GM19328 (cell line): ENCODE measurements around the gene OFD1.
"Not testable (repeated sequence)": the region's sequence is repeated elsewhere in the genome, so short reads cannot be mapped to it uniquely, and the experiment has no call there.

ENCODE experiments used
- ATAC-seq: cut with Tn5 transposase; IDR thresholded peaks from one replicate; pipeline ENCODE4 v1.9.1; 2021; ENCODE audit warnings: mild to moderate bottlenecking, moderate library complexity; ENCODE audit not compliant: unreplicated experiment

Gene OFD1

DNA sequence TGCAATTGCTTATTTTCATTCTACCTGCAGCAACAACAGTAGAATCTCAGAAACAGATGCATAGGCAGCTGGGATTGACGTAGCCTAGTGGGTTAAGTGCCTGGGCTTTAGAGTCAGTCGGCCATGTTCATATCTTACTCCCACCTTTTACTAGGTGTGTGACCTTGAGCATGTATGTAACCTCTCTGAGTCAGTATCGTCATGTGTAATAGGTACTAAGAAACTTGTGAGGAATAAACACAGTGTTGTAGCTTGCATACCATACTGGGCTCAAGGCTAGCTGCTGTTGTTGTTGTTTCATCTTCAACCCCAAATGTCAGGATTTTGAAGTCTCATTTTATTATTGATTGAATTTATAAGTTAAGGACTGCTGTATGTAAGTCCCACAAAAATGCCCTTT, 31.4 kb upstream of the OFD1 start:
- no peak for ATAC-seq

DNA sequence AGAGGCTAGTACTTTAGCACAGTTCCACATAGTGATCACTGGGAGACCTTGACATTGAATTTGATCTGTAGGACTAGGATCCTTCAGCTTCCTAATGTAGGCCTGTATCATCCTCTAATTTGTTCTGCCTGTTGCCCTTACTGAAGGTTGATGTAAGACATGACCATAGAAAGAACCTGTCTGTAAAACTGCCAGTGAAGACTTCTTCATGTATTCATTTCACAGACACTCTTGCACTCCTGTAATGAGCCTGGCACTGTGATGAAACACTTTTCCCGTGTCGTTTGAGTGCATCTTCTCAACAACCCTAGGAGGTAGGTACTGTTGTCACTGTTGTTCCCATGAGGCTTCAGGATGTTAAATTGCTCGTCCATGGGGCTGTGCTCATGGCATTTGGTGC, 31.0 kb upstream of the OFD1 start:
- no peak for ATAC-seq

DNA sequence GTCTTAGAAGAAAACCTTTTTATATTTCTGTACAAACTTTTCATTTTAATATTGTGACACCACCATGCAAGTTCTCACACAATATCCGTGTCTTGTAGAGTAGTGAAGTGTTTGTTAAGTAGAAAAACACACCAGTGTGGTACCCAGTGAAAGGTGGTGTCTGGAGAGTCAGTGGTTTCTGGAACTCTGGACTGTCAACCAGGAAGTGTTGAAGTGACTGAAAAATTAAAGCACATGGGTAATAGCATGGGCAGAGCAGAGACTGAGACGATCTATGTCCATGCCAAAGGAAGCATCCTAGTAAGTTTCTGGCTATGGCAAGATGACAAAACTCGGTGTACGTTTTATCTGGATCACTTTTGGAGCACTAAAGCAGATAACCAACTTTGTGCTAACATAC, 23.4 kb upstream of the OFD1 start:
- no peak for ATAC-seq

DNA sequence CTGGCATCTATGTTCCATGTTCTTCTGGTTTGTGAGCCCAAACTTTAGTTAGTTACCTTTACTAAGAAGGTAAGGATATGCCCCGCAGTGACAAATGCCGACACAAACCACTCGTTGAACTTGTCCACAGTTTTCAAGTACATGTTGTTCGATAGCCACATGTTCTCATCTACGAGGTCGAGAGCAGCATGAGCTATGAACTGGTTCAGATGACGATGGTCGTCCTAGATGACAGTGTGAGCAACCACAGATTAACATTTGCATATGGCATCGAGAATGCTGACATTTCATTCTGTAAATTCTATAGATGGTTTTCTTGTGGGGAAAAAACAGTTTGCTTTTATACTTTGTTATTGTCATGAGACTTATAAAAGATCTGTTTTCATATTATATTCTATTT, 18.1 kb upstream of the OFD1 start:
- no peak for ATAC-seq

DNA sequence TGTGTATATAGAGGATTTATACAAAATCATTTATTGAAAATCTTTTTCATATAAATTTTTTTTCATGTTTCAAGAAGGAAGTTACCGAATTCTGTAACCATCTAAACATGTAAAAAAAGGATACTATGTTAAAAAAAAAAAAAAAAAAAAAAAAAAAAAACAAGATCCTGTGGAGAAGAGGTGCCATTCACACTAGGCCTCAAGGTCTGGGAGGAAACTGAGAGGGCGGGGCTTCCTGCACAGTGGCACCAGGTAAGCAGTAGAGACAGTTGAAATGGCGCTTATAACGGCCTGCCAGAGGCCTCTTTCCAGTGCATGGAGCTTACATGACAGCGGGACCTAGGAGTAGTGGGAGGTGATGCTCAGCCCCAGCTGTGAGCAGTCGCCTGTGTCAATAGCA, 17.6 kb upstream of the OFD1 start:
- no peak for ATAC-seq

DNA sequence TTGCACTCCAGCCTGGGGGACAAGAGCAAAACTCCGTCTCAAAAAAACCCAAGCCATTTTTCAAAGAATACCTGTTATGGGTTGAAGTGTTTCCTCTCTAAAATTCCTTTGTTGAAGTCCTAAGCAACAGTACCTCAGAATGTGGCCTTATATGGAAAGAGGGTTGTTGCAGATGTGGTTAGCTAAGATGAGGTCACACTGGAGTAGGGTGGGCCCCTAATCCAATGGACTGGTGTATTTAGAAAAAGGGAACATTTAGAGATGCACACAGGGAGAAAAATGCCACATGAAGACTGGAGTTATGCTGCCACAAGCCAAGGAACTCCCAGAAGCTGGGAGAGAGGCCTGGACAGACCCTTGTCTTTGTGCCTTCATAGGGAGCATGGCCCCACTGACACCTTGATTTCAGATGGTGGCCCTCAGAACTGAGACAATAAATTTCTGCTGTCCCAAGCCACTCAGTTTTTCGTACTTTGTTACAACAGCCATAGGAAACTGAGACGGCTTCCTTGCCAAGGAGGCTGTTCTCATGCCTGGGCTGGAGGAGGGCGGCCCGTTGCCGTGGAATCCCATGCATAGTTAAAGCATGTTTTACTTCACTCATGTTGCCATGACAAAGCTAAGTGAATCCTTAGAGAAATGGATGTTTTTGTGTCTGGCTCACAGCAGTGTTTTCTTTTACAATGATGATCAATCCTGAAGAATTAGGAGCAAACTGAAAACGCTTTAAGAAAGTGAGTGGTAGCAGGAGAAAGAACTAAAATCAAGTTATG, 16.7 kb upstream of the OFD1 start:
- ATAC-seq: no peak

DNA sequence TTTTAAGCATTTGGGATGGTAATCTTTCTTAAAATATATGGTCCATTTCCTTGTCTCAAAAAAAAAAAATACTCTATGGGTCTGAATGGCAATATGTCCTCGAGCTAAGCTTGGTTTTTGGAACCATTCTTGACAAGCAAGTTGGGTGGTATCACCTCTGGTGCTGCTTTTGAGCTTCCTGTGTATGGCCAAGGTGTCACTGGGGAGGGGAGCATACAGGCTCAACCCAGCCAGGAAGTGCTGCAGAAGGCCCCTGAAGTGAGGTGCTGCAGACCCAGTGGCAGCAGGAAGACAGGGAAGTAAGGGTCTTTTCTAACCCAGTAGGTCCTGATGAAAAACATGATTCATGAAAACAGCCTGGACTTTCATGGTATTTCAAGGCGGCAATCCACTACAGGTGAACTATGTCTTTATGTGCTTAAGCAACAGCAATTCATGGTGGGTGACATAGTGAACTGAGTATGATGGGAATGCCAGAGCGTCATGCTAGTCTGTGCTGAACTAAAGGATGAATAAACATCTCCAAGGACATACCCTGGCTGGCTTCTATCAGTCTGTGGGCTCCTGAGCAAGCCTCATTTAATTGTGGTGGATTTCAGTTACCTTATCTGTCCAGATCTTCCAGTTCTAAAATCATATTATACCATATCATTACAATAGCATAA, 15.2 kb upstream of the OFD1 start:
- no peak for ATAC-seq

DNA sequence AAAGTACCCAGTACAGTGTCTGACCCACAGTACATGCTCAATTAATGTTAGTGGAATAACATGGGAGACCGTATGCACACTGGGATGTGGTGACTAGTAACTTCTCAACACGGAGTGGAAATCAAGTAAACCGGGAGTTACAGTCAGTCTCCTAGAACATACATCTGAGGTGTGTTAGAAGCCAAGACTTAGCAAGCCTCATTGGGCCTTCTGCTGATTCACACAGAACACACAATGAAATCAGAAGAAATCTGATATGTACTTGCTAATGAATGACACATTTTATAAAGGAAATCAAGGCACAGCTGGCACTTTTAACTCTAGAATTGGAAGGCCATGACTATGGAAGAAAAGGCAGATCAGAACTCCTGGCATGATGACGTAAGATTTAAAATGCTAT, 13.2 kb upstream of the OFD1 start:
- ATAC-seq: no peak

DNA sequence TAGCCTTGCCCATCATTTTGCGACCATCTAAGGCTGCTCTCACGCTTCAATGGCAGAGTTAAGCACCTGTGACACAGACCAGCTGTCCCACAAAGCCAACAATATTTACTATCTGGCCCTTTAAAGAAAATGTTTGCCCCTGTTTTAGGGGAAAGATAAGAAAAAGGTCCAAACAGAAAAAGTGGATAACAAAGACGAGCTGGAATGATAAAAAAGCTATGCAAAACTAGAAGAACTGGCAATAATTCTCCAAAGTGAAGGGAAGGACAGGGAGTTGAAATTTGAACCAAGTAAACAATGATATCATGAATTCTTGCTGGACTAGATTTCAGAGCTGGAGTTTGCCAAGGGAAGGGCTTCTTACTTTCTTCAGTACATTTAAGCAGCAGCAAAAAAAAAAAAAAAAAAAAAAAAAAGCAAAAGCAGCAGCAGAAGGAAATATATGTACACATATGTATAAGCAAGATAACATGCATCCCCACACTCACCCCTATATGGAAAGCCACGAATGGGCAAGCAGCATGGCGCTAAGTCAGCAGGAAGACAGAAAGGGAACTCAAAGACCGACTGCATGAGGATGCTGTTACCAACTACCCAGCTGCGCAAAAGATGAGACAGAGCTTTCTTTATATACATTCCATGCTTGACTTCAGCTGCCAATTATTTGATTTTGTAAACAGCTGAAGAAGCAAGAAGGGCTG, 12.6 kb upstream of the OFD1 start:
- no peak for ATAC-seq

DNA sequence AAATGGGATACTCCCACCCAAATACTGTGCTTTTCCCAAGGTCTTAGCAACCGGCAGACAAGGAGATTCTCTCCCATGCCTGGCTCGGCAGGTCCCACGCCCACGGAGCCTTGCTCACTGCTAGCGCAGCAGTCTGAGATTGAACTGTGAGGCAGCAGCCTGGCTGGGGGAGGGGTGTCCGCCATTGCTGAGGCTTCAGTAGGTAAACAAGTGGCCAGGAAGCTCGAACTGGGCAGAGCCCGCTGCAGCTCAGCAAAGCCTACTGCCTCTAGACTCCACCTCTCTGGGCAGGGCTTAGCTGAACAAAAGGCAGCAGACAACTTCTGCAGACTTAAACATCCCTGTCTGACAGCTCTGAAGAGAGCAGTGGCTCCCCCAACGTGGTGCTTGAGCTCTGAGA, 9.7 kb upstream of the OFD1 start:
- ATAC-seq: not testable (repeated sequence)

DNA sequence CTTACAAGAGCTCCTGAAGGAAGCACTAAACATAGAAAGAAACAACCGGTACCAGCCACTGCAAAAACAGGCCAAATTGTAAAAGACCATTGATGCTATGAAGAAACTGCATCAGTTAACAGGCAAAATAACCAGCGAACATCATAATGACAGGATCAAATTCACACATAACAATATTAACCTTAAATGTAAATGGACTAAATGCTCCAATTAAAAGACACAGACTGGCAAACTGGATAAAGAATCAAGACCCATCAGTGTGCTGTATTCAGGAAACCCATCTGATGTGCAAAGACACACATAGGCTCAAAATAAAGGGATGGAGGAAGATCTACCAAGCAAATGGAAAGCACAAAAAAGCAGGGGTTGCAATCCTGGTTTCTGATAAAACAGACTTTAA, 8.0 kb upstream of the OFD1 start:
- ATAC-seq: not testable (repeated sequence)

DNA sequence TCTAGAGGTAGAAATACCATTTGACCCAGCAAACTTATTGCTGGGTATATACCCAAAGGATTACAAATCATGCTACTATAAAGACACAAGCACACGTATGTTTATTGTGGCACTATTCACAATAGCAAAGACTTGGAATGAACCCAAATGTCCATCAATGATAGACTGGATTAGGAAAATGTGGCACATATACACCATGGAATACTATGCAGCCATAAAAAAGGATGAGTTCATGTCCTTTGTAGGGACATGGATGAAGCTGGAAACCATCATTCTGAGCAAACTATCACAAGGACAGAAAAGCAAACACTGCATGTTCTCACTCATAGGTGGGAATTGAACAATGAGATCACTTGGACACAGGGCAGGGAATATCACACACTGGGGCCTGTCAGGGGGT, 4.0 kb upstream of the OFD1 start:
- ATAC-seq: not testable (repeated sequence)

DNA sequence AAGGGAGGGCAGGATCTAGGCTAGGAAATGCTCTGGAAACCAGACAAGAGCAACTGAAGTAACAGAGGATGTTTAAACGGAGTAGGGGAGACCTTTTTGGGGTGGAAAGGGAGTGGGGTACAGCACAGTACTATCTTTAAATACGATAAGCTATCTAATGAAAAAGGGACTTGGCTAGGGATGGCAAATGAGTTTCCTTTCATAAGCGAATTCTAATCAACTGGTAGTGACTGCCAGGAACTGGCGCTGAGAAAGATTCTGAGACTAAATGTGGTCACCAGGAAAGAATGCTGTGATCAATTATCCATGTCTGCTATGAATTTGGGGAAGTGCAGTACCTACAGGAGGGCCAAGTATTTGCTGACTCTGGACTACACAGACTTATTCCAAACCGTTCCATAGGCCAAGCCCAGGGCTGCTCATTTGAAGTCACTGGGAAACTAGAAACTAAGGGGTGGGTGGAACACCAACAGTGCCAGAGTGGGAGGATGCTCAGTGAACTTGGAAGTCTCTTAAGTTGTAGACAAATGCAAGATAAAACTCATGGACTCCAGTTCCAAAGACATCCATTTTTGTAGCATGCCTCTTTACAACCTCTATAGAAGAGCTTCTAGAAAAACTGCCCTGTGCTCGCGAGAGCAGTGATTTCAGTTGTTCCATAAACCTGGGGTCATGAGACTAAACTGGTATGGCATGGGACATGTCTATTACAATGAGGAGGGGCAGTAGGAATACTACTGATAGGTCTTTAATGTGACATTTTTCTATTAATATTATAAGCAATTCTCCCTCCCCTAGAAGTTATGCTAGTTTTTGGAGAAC, 2.1 kb upstream of the OFD1 start:
- no peak for ATAC-seq

DNA sequence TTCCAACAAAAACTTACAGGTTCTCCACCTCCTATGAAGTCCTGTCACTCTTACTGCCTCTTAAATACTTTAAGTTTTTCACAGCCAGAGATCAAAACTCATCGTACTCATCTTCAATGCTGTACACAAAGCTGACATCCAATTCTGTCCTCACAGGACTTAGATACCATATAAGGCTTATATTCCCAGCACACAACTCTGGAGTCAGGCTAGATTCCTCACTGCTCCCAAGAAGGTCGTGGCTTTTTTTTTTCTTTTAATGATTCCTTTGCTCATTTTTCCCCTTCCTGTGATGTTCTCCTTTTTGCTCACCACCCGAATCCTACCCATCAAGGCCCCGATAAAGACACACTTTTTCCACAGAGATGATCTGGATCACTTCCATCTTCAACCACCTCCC, 1.0 kb upstream of the OFD1 start:
- no peak for ATAC-seq

DNA sequence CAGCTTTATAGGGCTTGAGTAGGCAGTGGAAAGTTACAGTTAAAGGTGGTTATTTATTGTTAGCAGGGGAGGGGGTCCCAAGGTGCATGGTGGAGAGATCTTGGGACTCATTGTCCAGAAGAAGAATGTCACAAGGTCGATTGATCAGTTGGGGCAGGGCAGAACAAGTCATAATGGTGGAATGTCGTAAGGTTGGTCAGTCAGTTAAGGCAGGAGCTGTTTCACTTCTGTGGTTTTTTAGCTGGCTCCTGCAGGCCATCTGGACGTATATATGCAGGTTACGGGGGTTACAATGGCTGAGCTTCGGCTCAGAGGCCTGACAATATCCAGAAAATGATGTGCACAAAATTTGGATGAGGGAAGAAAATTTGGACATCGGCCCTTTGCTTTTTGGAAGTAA, 7.1 kb downstream of the OFD1 start:
- no peak for ATAC-seq

DNA sequence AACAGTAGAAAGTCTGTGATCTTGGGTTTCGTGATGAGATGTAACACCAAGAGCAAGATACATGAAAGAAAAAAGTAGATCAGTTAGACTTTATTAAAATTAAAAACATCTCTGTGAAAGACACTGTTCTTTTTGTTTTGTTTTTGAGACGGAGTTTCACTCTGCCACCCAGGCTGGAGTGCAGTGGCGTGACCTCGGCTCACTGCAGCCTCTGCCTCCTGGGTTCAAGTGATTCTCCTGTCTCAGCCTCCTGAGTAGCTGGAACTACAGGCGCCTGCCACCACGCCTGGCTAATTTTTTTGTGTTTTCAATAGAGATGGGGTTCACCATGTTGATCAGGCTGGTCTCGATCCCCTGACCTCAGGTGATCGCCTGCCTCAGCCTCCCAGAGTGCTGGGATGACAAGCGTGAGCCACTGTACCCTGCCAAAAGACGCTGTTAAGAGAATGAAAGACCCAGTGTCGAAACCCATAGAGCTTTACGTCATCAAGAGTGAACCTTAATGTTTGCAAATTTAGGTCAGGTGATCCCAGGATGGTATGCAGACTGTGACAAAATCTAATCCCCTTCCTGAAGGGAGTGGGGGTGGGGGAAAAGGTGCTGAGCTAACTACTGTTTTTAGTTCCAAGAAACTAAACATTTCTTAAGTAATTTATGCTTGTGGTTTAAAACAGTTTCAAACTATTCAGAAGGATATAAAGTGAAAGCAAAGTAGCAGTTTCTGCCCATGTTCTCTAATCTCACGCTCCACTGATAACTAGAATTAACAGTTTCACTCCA, 8.0 kb downstream of the OFD1 start:
- peak; percentile 78 for ATAC-seq

DNA sequence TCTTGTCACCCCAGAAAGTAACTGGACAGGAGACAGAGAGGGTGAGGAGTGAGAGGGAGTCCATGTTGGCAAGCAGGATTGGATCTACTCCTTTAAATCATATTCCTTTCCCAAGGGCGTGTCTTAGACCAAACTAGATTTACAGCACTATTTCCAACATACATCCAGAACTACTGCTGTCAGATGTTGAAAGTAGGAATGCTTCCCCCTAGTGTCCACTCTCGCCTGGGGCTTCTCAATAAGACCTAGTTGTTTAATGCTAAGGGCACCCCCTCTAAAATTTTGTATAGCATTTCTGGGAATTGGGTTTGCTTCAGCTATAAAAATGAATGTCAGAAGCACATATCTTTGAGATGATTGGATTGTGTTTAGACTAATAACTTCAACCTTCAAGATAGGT, 13.3 kb downstream of the OFD1 start:
- no peak for ATAC-seq

DNA sequence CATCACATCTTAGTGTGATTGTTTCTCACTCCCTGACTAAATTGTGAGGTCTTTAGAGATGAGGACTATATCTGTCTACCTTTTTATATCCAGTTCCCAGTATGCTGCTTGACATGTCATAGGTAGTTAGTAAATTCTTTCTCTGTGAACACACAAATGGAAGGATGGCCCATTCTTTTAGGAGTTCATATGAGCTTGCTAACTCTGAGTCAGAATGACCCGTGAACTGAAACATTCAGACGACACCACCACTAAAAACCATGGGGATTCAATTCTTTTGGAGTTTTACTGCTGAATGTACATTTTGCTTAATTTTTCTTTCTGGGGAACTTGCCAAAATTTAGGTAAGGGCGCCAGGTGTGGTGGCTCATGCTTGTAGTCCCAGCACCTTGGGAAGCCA, 13.9 kb downstream of the OFD1 start:
- no peak for ATAC-seq

DNA sequence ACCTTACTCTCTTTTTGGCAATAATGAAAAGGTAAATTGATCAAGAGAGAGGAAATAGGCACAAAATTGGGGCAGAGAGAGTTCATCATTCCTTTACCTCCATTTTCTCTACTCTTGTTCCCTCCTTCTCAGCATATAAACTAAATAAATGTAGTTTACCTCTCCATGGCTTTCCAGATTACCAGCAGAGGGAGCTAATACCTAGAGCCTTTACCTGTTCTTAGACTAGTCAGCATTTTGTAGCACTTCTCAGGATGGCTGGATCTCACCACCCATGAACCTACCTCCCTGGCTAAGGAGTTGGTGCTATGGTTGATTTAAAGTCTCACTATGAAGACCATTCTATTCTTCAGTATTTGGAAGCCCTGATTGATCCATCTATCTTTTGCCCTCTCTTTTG, 15.7 kb downstream of the OFD1 start:
- ATAC-seq: no peak

DNA sequence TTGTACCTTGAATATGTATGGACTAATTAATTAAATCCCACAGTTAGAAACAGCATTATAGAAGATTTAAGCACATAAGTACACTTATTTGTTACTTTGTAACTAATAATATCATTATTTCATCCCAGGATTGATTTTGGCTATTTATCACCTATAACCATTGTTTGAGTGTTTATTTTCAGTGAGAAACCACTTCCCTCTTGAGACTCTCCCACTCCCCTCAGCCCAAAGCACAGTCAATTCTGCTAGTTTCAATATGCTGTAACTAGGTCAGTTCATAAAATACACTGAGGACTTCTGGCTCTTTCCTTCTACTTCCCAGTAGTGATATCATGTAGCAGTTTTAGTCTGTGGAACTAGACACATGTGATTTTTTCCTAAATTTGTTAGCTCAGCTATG, 16.3 kb downstream of the OFD1 start:
- no peak for ATAC-seq

DNA sequence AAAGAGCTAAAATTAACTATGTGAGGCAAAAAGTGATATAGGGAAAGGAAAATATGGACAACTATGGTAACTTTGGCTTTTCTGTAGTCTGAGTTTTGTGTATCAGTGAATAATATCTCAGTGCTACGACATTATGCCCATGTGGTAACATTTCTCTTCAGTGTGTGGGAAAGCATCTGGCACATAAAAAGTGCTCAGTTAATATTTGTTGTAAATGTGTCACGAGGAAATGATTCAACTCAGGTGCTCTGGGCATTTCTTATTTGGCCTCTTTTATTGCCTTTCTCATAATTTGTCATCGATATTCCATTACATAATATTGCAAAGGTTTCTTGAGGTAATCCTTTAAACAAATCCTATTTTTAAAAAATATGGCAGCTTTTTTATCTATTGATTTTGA, 17.6 kb downstream of the OFD1 start:
- no peak for ATAC-seq
